Right renal pelvis (tissue), 4 donors: ENCODE results near the gene PCDHB9. TPM values are rescaled to one million over a fixed set of nuclear protein-coding genes. Genes with fewer than 3 reads are reported as not detected.
"Not testable (repeated sequence)": the region's sequence is repeated elsewhere in the genome, so short reads cannot be mapped to it uniquely, and the experiment has no call there.

Source experiments
- DNase-seq, 4 donors: peaks; one replicate each; pipeline ENCODE4 v3.0.0-alpha.2; 2013; ENCODE audit warnings: low read depth in 4 of 4, low spot score in 3 of 4, missing footprints in 1 of 4
- polyA plus RNA-seq, 4 donors: library from polyadenylated mRNA; unstranded; fragments of 120-200 nt; gene quantifications; one replicate each; pipeline ENCODE4 v1.2.1, GENCODE V29; 2013; ENCODE audit not compliant: insufficient read length in 4 of 4

PCDHB9 gene
- polyA plus RNA-seq, 4 donors, result 3.2 to 6.3 (median 3.8) TPM

GRCh38 chr5:141234109-141234667 lies 47.2 kb downstream of the PCDHB9 start:
- no peak for DNase-seq

GRCh38 chr5:141235922-141236321 lies 49.0 kb downstream of the PCDHB9 start:
- not testable (repeated sequence) for DNase-seq

- no peak for DNase-seq
Measured at GRCh38 chr5:141236516-141237313, 49.8 kb downstream of the PCDHB9 start.

Other genes starting within 250 kb of the PCDHB9 start
- under 1 TPM; 0.45 to 0.70 (median 0.59) TPM for gene PCDHAC2, start 220.7 kb upstream of the PCDHB9 start, polyA plus RNA-seq
- gene PCDHB1, start 135.8 kb upstream of the PCDHB9 start, polyA plus RNA-seq, result under 1 TPM; 0.05 to 0.13 (median 0.08) TPM
- gene PCDHB2, start 92.5 kb upstream of the PCDHB9 start, polyA plus RNA-seq, result 1 to 10 TPM; 3.9 to 7.7 (median 4.9) TPM
- 1 to 10 TPM; 2.5 to 4.7 (median 3.4) TPM for gene PCDHB3, start 86.7 kb upstream of the PCDHB9 start, polyA plus RNA-seq
- gene PCDHB4, start 65.3 kb upstream of the PCDHB9 start, polyA plus RNA-seq, result 1 to 10 TPM; 1.5 to 2.8 (median 2.1) TPM
- gene PCDHB5, start 52.0 kb upstream of the PCDHB9 start, polyA plus RNA-seq, result 1 to 10 TPM; 7.0 to 9.9 (median 8.2) TPM
- gene PCDHB6, start 37.1 kb upstream of the PCDHB9 start, polyA plus RNA-seq, result 1 to 10 TPM; 3.0 to 4.0 (median 3.4) TPM
- gene PCDHB7, start 14.5 kb upstream of the PCDHB9 start, polyA plus RNA-seq, result 1 to 10 TPM; 4.9 to 6.2 (median 5.9) TPM
- gene PCDHB8, start 9.4 kb upstream of the PCDHB9 start, polyA plus RNA-seq, result 1 to 10 TPM; 1.3 to 3.9 (median 2.6) TPM
- 1 to 10 TPM; 3.5 to 7.7 (median 5.2) TPM for gene PCDHB16, start 4.8 kb upstream of the PCDHB9 start, polyA plus RNA-seq
- 1 to 10 TPM; 6.5 to 9.4 (median 7.7) TPM for gene PCDHB10, start 5.2 kb downstream of the PCDHB9 start, polyA plus RNA-seq
- gene PCDHB11, start 12.5 kb downstream of the PCDHB9 start, polyA plus RNA-seq, result 1 to 10 TPM; 4.8 to 6.3 (median 5.1) TPM
- gene PCDHB12, start 21.6 kb downstream of the PCDHB9 start, polyA plus RNA-seq, result 1 to 10 TPM; 4.6 to 6.5 (median 5.5) TPM
- 1 to 10 TPM; 5.6 to 6.8 (median 6.3) TPM for gene PCDHB13, start 26.8 kb downstream of the PCDHB9 start, polyA plus RNA-seq
- gene PCDHB14, start 36.2 kb downstream of the PCDHB9 start, polyA plus RNA-seq, result 10 to 100 TPM in 1 of 4 donors, 1 to 10 TPM in 3; 8.1 to 11.2 (median 8.8) TPM
- 10 to 100 TPM; 14.7 to 17.0 (median 16.0) TPM for gene PCDHB15, start 58.2 kb downstream of the PCDHB9 start, polyA plus RNA-seq
- gene SLC25A2, start 116.9 kb downstream of the PCDHB9 start, polyA plus RNA-seq, result under 1 TPM in 1 of 4 donors, not detected in 3; 0.04 TPM
- 100 to 1,000 TPM; 146 to 183 (median 171) TPM for gene TAF7, start 133.6 kb downstream of the PCDHB9 start, polyA plus RNA-seq
- 1 to 10 TPM in 2 of 4 donors, under 1 TPM in 2; 0.74 to 1.3 (median 0.96) TPM for gene PCDHGA1, start 143.4 kb downstream of the PCDHB9 start, polyA plus RNA-seq
- gene PCDHGA2, start 151.6 kb downstream of the PCDHB9 start, polyA plus RNA-seq, result 1 to 10 TPM; 5.8 to 7.7 (median 6.1) TPM
- 1 to 10 TPM; 2.2 to 4.2 (median 3.1) TPM for gene PCDHGA3, start 156.7 kb downstream of the PCDHB9 start, polyA plus RNA-seq
- 1 to 10 TPM; 1.3 to 2.4 (median 2.0) TPM for gene PCDHGB1, start 162.9 kb downstream of the PCDHB9 start, polyA plus RNA-seq
- gene PCDHGA4, start 167.9 kb downstream of the PCDHB9 start, polyA plus RNA-seq, result 1 to 10 TPM; 2.3 to 3.1 (median 2.5) TPM
- 1 to 10 TPM; 3.4 to 4.7 (median 3.9) TPM for gene PCDHGB2, start 172.8 kb downstream of the PCDHB9 start, polyA plus RNA-seq
- 1 to 10 TPM; 2.2 to 3.0 (median 2.5) TPM for gene PCDHGA5, start 177.0 kb downstream of the PCDHB9 start, polyA plus RNA-seq
- 1 to 10 TPM; 1.7 to 2.3 (median 2.0) TPM for gene PCDHGB3, start 183.1 kb downstream of the PCDHB9 start, polyA plus RNA-seq
- gene PCDHGA6, start 186.7 kb downstream of the PCDHB9 start, polyA plus RNA-seq, result 1 to 10 TPM; 5.4 to 9.1 (median 6.5) TPM
- 1 to 10 TPM; 2.1 to 2.8 (median 2.2) TPM for gene PCDHGA7, start 195.6 kb downstream of the PCDHB9 start, polyA plus RNA-seq
- 1 to 10 TPM; 4.3 to 6.6 (median 6.0) TPM for gene PCDHGB4, start 200.5 kb downstream of the PCDHB9 start, polyA plus RNA-seq
- gene PCDHGA8, start 205.5 kb downstream of the PCDHB9 start, polyA plus RNA-seq, result under 1 TPM; 0.30 to 0.52 (median 0.32) TPM
- gene PCDHGB5, start 210.8 kb downstream of the PCDHB9 start, polyA plus RNA-seq, result 10 to 100 TPM in 1 of 4 donors, 1 to 10 TPM in 3; 9.4 to 11.0 (median 9.7) TPM
- 1 to 10 TPM; 5.5 to 6.5 (median 6.0) TPM for gene PCDHGA9, start 215.6 kb downstream of the PCDHB9 start, polyA plus RNA-seq
- 1 to 10 TPM; 7.0 to 8.3 (median 8.2) TPM for gene PCDHGB6, start 220.9 kb downstream of the PCDHB9 start, polyA plus RNA-seq
- 1 to 10 TPM; 3.7 to 3.9 (median 3.9) TPM for gene PCDHGA10, start 225.8 kb downstream of the PCDHB9 start, polyA plus RNA-seq
- 10 to 100 TPM; 15.4 to 16.6 (median 15.9) TPM for gene PCDHGB7, start 230.5 kb downstream of the PCDHB9 start, polyA plus RNA-seq
- 1 to 10 TPM; 4.4 to 5.5 (median 4.9) TPM for gene PCDHGA11, start 233.9 kb downstream of the PCDHB9 start, polyA plus RNA-seq
- 1 to 10 TPM in 3 of 4 donors, under 1 TPM in 1; 0.97 to 2.1 (median 1.7) TPM for gene PCDHGA12, start 243.3 kb downstream of the PCDHB9 start, polyA plus RNA-seq